ENCODE results near the gene ZNF107.

- TF ChIP-seq CTCF (conservative IDR thresholded peaks at IDR 0.05 in 1 of 2, IDR thresholded peaks at IDR 0.05 in 1 of 2; ENCODE audit: low read depth in 1 of 2, low read length in 2 of 2) (no peak), EZH2 (IDR thresholded peaks at IDR 0.05; ENCODE audit: low read length, missing control alignments) (no peak)
These were observed 29.5 kb upstream of the ZNF107 start for GRCh38 chr7:64636386-64636785.
